ENCODE data around the gene LIPC. TPM values are rescaled to one million over a fixed set of nuclear protein-coding genes. Genes with fewer than 3 reads are reported as not detected.

Gene LIPC
- total and polyA plus RNA-seq, 9 of the 15 experiments (the other 6 are each of a cell fraction or from before 2014, with no cell fraction given), result 0.07 to 0.41 (median 0.11) TPM; not detected in 2

DNA sequence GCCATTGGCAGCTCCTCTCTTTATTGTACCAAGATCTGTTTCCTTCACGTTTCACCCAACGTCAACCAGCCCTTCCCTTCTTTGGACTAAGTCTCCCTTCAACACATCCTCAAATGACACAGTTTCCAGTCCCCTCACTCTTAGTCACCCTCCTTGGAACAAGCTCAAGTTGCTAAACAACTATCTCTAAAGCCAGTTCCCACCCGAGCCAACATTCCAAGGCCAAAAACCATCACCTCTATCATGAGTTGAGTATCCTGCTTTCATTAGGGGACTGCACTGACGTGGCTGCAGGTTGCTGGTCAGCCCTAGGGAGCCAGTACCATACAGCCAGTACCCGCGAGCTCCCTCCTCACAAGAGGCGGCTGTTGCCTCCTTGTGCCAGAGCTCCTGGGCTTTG is 73.8 kb downstream of the LIPC start (continued):
- TF ChIP-seq, protein P1, sequence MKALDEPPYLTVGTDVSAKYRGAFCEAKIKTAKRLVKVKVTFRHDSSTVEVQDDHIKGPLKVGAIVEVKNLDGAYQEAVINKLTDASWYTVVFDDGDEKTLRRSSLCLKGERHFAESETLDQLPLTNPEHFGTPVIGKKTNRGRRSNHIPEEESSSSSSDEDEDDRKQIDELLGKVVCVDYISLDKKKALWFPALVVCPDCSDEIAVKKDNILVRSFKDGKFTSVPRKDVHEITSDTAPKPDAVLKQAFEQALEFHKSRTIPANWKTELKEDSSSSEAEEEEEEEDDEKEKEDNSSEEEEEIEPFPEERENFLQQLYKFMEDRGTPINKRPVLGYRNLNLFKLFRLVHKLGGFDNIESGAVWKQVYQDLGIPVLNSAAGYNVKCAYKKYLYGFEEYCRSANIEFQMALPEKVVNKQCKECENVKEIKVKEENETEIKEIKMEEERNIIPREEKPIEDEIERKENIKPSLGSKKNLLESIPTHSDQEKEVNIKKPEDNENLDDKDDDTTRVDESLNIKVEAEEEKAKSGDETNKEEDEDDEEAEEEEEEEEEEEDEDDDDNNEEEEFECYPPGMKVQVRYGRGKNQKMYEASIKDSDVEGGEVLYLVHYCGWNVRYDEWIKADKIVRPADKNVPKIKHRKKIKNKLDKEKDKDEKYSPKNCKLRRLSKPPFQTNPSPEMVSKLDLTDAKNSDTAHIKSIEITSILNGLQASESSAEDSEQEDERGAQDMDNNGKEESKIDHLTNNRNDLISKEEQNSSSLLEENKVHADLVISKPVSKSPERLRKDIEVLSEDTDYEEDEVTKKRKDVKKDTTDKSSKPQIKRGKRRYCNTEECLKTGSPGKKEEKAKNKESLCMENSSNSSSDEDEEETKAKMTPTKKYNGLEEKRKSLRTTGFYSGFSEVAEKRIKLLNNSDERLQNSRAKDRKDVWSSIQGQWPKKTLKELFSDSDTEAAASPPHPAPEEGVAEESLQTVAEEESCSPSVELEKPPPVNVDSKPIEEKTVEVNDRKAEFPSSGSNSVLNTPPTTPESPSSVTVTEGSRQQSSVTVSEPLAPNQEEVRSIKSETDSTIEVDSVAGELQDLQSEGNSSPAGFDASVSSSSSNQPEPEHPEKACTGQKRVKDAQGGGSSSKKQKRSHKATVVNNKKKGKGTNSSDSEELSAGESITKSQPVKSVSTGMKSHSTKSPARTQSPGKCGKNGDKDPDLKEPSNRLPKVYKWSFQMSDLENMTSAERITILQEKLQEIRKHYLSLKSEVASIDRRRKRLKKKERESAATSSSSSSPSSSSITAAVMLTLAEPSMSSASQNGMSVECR (CRISPR knock-in tag; IDR thresholded peaks at IDR 0.05), result no peak
- TF ChIP-seq ZNF586 (CRISPR knock-in tag; conservative IDR thresholded peaks at IDR 0.05), result no peak
- TF ChIP-seq, protein P2, sequence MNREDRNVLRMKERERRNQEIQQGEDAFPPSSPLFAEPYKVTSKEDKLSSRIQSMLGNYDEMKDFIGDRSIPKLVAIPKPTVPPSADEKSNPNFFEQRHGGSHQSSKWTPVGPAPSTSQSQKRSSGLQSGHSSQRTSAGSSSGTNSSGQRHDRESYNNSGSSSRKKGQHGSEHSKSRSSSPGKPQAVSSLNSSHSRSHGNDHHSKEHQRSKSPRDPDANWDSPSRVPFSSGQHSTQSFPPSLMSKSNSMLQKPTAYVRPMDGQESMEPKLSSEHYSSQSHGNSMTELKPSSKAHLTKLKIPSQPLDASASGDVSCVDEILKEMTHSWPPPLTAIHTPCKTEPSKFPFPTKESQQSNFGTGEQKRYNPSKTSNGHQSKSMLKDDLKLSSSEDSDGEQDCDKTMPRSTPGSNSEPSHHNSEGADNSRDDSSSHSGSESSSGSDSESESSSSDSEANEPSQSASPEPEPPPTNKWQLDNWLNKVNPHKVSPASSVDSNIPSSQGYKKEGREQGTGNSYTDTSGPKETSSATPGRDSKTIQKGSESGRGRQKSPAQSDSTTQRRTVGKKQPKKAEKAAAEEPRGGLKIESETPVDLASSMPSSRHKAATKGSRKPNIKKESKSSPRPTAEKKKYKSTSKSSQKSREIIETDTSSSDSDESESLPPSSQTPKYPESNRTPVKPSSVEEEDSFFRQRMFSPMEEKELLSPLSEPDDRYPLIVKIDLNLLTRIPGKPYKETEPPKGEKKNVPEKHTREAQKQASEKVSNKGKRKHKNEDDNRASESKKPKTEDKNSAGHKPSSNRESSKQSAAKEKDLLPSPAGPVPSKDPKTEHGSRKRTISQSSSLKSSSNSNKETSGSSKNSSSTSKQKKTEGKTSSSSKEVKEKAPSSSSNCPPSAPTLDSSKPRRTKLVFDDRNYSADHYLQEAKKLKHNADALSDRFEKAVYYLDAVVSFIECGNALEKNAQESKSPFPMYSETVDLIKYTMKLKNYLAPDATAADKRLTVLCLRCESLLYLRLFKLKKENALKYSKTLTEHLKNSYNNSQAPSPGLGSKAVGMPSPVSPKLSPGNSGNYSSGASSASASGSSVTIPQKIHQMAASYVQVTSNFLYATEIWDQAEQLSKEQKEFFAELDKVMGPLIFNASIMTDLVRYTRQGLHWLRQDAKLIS (CRISPR knock-in tag; IDR thresholded peaks at IDR 0.05), result no peak
- TF ChIP-seq ZNF785 (CRISPR knock-in tag; IDR thresholded peaks at IDR 0.05), result no peak
- TF ChIP-seq PHF21A (IDR thresholded peaks at IDR 0.05; ENCODE audit: borderline replicate concordance, low read depth), result no peak
- TF ChIP-seq HDAC8 (tag; IDR thresholded peaks at IDR 0.05), result no peak
- no peak for TF ChIP-seq SMARCA5 (IDR thresholded peaks at IDR 0.05)
- no peak for TF ChIP-seq SMAD3 (CRISPR knock-in tag; conservative IDR thresholded peaks at IDR 0.05)
- TF ChIP-seq, protein P3, sequence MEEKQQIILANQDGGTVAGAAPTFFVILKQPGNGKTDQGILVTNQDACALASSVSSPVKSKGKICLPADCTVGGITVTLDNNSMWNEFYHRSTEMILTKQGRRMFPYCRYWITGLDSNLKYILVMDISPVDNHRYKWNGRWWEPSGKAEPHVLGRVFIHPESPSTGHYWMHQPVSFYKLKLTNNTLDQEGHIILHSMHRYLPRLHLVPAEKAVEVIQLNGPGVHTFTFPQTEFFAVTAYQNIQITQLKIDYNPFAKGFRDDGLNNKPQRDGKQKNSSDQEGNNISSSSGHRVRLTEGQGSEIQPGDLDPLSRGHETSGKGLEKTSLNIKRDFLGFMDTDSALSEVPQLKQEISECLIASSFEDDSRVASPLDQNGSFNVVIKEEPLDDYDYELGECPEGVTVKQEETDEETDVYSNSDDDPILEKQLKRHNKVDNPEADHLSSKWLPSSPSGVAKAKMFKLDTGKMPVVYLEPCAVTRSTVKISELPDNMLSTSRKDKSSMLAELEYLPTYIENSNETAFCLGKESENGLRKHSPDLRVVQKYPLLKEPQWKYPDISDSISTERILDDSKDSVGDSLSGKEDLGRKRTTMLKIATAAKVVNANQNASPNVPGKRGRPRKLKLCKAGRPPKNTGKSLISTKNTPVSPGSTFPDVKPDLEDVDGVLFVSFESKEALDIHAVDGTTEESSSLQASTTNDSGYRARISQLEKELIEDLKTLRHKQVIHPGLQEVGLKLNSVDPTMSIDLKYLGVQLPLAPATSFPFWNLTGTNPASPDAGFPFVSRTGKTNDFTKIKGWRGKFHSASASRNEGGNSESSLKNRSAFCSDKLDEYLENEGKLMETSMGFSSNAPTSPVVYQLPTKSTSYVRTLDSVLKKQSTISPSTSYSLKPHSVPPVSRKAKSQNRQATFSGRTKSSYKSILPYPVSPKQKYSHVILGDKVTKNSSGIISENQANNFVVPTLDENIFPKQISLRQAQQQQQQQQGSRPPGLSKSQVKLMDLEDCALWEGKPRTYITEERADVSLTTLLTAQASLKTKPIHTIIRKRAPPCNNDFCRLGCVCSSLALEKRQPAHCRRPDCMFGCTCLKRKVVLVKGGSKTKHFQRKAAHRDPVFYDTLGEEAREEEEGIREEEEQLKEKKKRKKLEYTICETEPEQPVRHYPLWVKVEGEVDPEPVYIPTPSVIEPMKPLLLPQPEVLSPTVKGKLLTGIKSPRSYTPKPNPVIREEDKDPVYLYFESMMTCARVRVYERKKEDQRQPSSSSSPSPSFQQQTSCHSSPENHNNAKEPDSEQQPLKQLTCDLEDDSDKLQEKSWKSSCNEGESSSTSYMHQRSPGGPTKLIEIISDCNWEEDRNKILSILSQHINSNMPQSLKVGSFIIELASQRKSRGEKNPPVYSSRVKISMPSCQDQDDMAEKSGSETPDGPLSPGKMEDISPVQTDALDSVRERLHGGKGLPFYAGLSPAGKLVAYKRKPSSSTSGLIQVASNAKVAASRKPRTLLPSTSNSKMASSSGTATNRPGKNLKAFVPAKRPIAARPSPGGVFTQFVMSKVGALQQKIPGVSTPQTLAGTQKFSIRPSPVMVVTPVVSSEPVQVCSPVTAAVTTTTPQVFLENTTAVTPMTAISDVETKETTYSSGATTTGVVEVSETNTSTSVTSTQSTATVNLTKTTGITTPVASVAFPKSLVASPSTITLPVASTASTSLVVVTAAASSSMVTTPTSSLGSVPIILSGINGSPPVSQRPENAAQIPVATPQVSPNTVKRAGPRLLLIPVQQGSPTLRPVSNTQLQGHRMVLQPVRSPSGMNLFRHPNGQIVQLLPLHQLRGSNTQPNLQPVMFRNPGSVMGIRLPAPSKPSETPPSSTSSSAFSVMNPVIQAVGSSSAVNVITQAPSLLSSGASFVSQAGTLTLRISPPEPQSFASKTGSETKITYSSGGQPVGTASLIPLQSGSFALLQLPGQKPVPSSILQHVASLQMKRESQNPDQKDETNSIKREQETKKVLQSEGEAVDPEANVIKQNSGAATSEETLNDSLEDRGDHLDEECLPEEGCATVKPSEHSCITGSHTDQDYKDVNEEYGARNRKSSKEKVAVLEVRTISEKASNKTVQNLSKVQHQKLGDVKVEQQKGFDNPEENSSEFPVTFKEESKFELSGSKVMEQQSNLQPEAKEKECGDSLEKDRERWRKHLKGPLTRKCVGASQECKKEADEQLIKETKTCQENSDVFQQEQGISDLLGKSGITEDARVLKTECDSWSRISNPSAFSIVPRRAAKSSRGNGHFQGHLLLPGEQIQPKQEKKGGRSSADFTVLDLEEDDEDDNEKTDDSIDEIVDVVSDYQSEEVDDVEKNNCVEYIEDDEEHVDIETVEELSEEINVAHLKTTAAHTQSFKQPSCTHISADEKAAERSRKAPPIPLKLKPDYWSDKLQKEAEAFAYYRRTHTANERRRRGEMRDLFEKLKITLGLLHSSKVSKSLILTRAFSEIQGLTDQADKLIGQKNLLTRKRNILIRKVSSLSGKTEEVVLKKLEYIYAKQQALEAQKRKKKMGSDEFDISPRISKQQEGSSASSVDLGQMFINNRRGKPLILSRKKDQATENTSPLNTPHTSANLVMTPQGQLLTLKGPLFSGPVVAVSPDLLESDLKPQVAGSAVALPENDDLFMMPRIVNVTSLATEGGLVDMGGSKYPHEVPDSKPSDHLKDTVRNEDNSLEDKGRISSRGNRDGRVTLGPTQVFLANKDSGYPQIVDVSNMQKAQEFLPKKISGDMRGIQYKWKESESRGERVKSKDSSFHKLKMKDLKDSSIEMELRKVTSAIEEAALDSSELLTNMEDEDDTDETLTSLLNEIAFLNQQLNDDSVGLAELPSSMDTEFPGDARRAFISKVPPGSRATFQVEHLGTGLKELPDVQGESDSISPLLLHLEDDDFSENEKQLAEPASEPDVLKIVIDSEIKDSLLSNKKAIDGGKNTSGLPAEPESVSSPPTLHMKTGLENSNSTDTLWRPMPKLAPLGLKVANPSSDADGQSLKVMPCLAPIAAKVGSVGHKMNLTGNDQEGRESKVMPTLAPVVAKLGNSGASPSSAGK (IDR thresholded peaks at IDR 0.05), result no peak
